K562 (cell line): ENCODE measurements around the gene KATNAL1. TPM values are rescaled to one million over a fixed set of nuclear protein-coding genes. Genes with fewer than 3 reads are reported as not detected.

Experiments
- CGGBP1 ChIP-seq: fragments of 250-450 bp; sonication (Bioruptor Pico); IDR thresholded peaks from 2 replicates; pipeline ENCODE4 v1.9.0; 2021; ENCODE audit warnings: mild to moderate bottlenecking
- CHD4 ChIP-seq: fragments of 200-600 bp; sonication (generic); IDR thresholded peaks from 3 replicates; pipeline ENCODE4 v1.6.1; 2012; ENCODE audit warnings: low read depth, mild to moderate bottlenecking, mixed read lengths, low read length, inconsistent platforms; ENCODE audit not compliant: insufficient read depth, insufficient replicate concordance, poor library complexity, severe bottlenecking
- ELF2 ChIP-seq: fragments of 250-450 bp; sonication (Bioruptor Pico); IDR thresholded peaks from 2 replicates; pipeline ENCODE4 v1.5.0; 2021; ENCODE audit warnings: mild to moderate bottlenecking
- HNRNPLL ChIP-seq: fragments of 200-400 bp; formaldehyde crosslinking; IDR thresholded peaks from 2 replicates; pipeline ENCODE4 v1.6.1; 2017; ENCODE audit warnings: low read length, low read depth, mild to moderate bottlenecking; ENCODE audit not compliant: poor library complexity, severe bottlenecking
- NCOR1 ChIP-seq: fragments of 450-650 bp; IDR thresholded peaks from 2 replicates; pipeline ENCODE4 v1.6.1; 2016; ENCODE audit warnings: mild to moderate bottlenecking, moderate library complexity
- PHF8 ChIP-seq: fragments of 200-600 bp; sonication (generic); IDR thresholded peaks from 2 replicates; pipeline ENCODE4 v1.6.1; 2012; ENCODE audit warnings: mixed run types, mild to moderate bottlenecking, inconsistent platforms, low read length, moderate library complexity, borderline replicate concordance
- PHTF2 ChIP-seq: fragments of 250-450 bp; sonication (Bioruptor Pico); IDR thresholded peaks from 2 replicates; pipeline ENCODE4 v1.5.0; 2021; ENCODE audit warnings: mild to moderate bottlenecking
- RBBP5 ChIP-seq: fragments of 200-600 bp; sonication (generic); IDR thresholded peaks from 2 replicates; pipeline ENCODE4 v1.6.1; 2012; ENCODE audit warnings: borderline replicate concordance, mild to moderate bottlenecking, low read length, control low read depth, inconsistent platforms; ENCODE audit not compliant: insufficient read depth, poor library complexity, severe bottlenecking
- RBM22 ChIP-seq: fragments of 200-400 bp; formaldehyde crosslinking; IDR thresholded peaks from 2 replicates; pipeline ENCODE4 v1.6.1; 2018; ENCODE audit warnings: low read length, low read depth; ENCODE audit not compliant: poor library complexity, severe bottlenecking
- SOX6 ChIP-seq: fragments of 450-650 bp; IDR thresholded peaks from 2 replicates; pipeline ENCODE4 v1.6.1; 2014; ENCODE audit warnings: mild to moderate bottlenecking
- SREBF1 ChIP-seq: fragments of 150-350 bp; IDR thresholded peaks from 2 replicates; pipeline ENCODE4 v1.6.1; 2014; ENCODE audit warnings: antibody characterized with exemption, low read depth, low read length, borderline replicate concordance
- STAT6 ChIP-seq: sonication (generic); formaldehyde crosslinking; IDR thresholded peaks from 2 replicates; pipeline ENCODE4 v1.8.1; 2023; ENCODE audit warnings: mild to moderate bottlenecking, missing genetic modification reagents
- ZBTB17 ChIP-seq: fragments of 450-650 bp; formaldehyde crosslinking; IDR thresholded peaks from 2 replicates; pipeline ENCODE4 v1.4.0; 2020; ENCODE audit warnings: mild to moderate bottlenecking
- ZFX ChIP-seq: sonication (generic); formaldehyde crosslinking; IDR thresholded peaks from 2 replicates; pipeline ENCODE4 v1.8.0; 2022; ENCODE audit warnings: mild to moderate bottlenecking, missing genetic modification reagents, moderate library complexity
- ZNF263 ChIP-seq: sonication (generic); formaldehyde crosslinking; IDR thresholded peaks from 2 replicates; pipeline ENCODE4 v1.8.0; 2022; ENCODE audit warnings: mild to moderate bottlenecking, missing genetic modification reagents, borderline replicate concordance
- polyA plus RNA-seq, 8 experiments: library from polyadenylated mRNA; depleted of rRNA in 4 of 8; stranded (reverse) in 5 of 8; unstranded in 3 of 8; fragments of >200 nt; fragmentation: Nextera tagmentation in 2 of 8; fragmentation: Illumina TruSeq in 1 of 8; extraction: Ambion mirVana in 2 of 8; extraction: Trizol in 1 of 8; gene quantifications; 2 replicates each; pipeline versions ENCODE4 v1.2.1 to v1.2.3, GENCODE V29; 2011 to 2014; ENCODE audit warnings: inconsistent platforms in 1 of 8, missing spikeins in 1 of 8
- total RNA-seq, 7 experiments: library from RNA; depleted of rRNA in 6 of 7; stranded (reverse); fragments of >200 nt in 6 of 7; fragmentation: Illumina TruSeq in 2 of 7; extraction: Trizol in 2 of 7; gene quantifications; 2 replicates each; pipeline versions ENCODE4 v1.2.1 to v1.2.3, GENCODE V29; 2011 to 2021; ENCODE audit warnings: low replicate concordance in 1 of 7
- TF ChIP-seq, protein P1 (sequence below): sonication (generic); formaldehyde crosslinking; IDR thresholded peaks from 2 replicates; pipeline ENCODE4 v1.8.0; 2022; ENCODE audit warnings: mild to moderate bottlenecking, missing genetic modification reagents

The KATNAL1 gene
- total and polyA plus RNA-seq, 9 of the 15 experiments (the other 6 are each of a cell fraction or from before 2014, with no cell fraction given): 2.5 to 8.2 (median 5.5) TPM

DNA sequence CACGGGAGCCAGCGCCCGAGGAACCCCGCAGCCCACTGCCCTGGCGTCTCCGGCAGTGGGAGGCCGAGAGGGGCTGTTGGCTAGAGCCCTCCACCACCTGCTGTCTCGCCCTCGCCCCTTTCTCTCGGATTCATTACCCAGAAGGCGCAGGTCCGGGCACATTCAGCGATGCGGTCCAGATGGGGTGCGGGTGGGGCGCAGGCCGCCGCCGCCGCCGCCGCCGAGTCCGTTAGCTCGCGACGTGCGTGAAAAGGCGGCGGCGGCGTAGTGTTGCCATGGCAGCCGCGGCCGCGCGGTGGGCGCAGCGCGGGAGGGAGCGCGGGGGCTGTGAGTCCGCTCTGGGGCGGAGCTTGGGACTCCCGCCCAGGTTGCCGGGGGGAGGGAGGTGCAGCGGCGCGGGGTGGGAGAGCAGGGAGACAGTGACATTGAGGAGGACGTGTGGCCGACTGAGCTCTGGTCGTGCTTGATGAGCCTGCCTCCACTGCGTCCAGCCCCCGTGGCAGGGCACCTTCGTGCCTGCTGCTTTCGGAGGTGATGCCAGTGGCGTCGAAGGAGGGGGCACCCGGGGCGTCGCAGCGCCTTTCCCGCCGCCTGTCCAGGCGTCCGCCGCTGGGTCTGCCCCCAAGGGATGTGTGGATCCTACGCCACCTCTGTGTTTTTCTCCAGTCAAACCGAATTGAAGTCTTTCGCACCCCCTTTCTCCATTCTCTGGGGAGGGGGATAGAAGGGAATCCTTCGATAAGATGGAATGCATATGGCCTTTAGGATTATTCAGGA, at the start of gene KATNAL1 (continued):
- TF ChIP-seq, protein P1, sequence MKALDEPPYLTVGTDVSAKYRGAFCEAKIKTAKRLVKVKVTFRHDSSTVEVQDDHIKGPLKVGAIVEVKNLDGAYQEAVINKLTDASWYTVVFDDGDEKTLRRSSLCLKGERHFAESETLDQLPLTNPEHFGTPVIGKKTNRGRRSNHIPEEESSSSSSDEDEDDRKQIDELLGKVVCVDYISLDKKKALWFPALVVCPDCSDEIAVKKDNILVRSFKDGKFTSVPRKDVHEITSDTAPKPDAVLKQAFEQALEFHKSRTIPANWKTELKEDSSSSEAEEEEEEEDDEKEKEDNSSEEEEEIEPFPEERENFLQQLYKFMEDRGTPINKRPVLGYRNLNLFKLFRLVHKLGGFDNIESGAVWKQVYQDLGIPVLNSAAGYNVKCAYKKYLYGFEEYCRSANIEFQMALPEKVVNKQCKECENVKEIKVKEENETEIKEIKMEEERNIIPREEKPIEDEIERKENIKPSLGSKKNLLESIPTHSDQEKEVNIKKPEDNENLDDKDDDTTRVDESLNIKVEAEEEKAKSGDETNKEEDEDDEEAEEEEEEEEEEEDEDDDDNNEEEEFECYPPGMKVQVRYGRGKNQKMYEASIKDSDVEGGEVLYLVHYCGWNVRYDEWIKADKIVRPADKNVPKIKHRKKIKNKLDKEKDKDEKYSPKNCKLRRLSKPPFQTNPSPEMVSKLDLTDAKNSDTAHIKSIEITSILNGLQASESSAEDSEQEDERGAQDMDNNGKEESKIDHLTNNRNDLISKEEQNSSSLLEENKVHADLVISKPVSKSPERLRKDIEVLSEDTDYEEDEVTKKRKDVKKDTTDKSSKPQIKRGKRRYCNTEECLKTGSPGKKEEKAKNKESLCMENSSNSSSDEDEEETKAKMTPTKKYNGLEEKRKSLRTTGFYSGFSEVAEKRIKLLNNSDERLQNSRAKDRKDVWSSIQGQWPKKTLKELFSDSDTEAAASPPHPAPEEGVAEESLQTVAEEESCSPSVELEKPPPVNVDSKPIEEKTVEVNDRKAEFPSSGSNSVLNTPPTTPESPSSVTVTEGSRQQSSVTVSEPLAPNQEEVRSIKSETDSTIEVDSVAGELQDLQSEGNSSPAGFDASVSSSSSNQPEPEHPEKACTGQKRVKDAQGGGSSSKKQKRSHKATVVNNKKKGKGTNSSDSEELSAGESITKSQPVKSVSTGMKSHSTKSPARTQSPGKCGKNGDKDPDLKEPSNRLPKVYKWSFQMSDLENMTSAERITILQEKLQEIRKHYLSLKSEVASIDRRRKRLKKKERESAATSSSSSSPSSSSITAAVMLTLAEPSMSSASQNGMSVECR (CRISPR knock-in tag): peak; percentile 60; the same call in 1 of the 2 replicates
- TF ChIP-seq ZFX: peak; percentile 68
- peak; percentile 94 for TF ChIP-seq HNRNPLL
- no peak for TF ChIP-seq CHD4
- TF ChIP-seq RBM22: peak; percentile 84
- TF ChIP-seq CGGBP1 (CRISPR knock-in tag): peak; percentile 23; the same call in 1 of the 2 replicates
- no peak for TF ChIP-seq ELF2 (CRISPR knock-in tag)
- peak; percentile 82 for TF ChIP-seq RBBP5
- no peak for TF ChIP-seq SREBF1
- TF ChIP-seq STAT6 (CRISPR knock-in tag): 0 out of 2 replicates have a peak, but pooled peaks have one; percentile 38
- no peak for TF ChIP-seq SOX6
- 0 out of 2 replicates have a peak, but pooled peaks have one; percentile 3 for TF ChIP-seq NCOR1
- TF ChIP-seq ZNF263 (CRISPR knock-in tag): peak; percentile 7; the same call in 1 of the 2 replicates
- no peak for TF ChIP-seq PHTF2 (CRISPR knock-in tag)
- peak; percentile 82; the same call in 1 of the 2 replicates for TF ChIP-seq PHF8
- no peak for TF ChIP-seq ZBTB17 (CRISPR knock-in tag)
